ENCODE data around the gene TRIO.

- no peak for TF ChIP-seq SIN3A (IDR thresholded peaks at IDR 0.05; ENCODE audit: borderline replicate concordance, insufficient read depth, low read length)
- TF ChIP-seq TAF1 (IDR thresholded peaks at IDR 0.05; ENCODE audit: borderline replicate concordance, insufficient read depth, low read length) = no peak
These were observed 34.8 kb upstream of the TRIO start for GRCh38 chr5:14108170-14108996.

All from PFSK-1 (cell line).